ENCODE results near the gene HS3ST3B1.

HS3ST3B1 gene

DNA sequence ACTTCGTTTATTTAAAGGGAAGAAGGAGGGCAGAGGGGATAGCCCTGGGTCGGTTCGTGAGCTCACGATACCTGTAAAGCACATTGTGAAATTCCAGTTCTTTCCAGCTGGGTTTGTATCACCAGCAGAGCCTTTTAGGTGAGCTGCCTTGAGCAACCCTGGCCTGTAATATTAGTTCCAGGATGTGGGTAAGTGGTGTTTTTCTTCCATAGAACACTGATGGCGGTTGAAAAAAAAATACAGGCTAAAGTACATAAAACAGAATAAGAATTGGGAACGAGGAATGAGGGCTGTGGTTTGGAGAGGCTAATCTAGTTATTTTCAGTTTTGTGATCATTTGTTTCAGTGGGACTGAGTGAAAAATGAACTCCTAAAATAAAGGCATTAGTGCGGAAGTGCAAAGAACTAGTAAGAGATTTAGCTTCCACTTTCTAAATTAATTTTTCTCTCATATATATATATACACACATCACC, 20.6 kb downstream of the HS3ST3B1 start:
- DNase-seq (ENCODE audit: low read depth, low spot score), result no peak

- no peak for DNase-seq (ENCODE audit: low read depth, low spot score)
Measured at GRCh38 chr17:14321980-14322776, 21.3 kb downstream of the HS3ST3B1 start.

DNA sequence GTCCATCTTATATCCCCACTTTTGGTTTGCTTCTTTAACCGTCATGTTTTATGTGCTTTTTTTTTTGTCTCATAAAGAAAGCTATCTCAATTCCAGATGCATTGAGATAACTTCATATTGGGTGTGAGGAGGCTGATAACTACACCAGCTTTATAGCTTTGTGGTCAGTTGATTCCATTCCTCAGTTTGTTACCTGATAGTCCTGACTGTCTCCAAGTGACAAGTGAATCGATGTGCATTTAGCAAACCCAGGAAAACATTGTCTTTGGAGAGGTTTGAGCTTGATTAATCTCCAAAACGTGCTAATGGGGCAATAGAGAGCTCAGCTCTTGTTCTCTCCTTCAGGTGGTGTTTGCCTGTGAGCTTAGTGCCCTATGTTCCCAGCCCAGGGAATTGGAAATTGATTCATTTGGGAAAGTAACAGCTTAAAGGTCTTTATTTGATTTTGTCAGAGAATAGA, 22.7 kb downstream of the HS3ST3B1 start:
- DNase-seq (ENCODE audit: low read depth, low spot score), result no peak

- DNase-seq (ENCODE audit: low read depth, low spot score), result no peak
Measured at GRCh38 chr17:14325618-14326167, 24.8 kb downstream of the HS3ST3B1 start.

GRCh38 chr17:14329900-14330491, 29.1 kb downstream of the HS3ST3B1 start:
- DNase-seq (ENCODE audit: low read depth, low spot score), result no peak

- no peak for DNase-seq (ENCODE audit: low read depth, low spot score)
Measured at GRCh38 chr17:14330492-14330962, 29.6 kb downstream of the HS3ST3B1 start.

GRCh38 chr17:14331225-14331981, 30.5 kb downstream of the HS3ST3B1 start:
- DNase-seq (ENCODE audit: low read depth, low spot score), result no peak

DNA sequence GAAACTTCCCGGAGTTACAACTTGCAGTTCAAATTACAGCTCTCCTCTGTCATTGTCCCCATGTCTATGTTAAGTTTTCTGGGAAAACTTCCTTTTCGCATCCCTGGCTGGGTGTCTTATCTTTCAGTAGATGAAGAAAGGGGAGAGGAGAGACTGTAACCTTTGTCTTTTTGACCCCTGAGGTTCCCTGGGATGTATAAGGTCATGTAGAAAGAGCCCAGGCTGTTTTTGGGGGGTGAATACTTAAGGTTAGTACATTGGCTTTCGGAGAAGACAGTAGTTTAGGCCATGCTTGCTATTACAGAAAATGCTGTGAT, 31.1 kb downstream of the HS3ST3B1 start:
- no peak for DNase-seq (ENCODE audit: low read depth, low spot score)

GRCh38 chr17:14332331-14332730, 31.4 kb downstream of the HS3ST3B1 start:
- no peak for DNase-seq (ENCODE audit: low read depth, low spot score)

- DNase-seq (ENCODE audit: low read depth, low spot score), result no peak
Measured at GRCh38 chr17:14333506-14333905, 32.6 kb downstream of the HS3ST3B1 start.

DNA sequence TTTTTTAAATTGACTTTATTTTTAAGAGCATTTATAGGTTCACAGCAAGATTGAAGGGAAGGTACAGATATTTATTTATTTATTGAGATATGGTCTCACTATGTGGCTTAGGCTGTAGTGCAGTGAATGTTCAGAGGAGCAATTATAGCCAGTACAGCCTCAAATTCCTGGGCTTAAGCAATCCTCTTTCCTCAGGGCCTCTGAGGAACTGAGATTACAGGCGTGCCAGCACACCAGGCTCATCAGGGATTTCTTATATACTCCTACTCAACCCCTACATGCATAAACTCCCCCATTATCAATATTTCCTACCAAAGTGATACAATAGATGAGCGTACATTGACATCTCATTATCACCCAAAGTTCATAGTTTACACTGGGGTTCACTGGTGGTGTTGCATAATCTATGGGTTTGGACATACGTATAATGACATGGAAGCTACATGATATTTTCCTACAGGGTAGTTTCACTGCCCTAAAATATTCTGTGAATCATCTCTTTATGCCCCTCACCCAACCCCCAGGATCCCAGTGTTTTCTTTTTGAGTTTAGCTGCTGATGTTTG, 33.5 kb downstream of the HS3ST3B1 start:
- DNase-seq (ENCODE audit: low read depth, low spot score), result no peak

- no peak for DNase-seq (ENCODE audit: low read depth, low spot score)
Measured at GRCh38 chr17:14334919-14335318, 34.0 kb downstream of the HS3ST3B1 start.

DNA sequence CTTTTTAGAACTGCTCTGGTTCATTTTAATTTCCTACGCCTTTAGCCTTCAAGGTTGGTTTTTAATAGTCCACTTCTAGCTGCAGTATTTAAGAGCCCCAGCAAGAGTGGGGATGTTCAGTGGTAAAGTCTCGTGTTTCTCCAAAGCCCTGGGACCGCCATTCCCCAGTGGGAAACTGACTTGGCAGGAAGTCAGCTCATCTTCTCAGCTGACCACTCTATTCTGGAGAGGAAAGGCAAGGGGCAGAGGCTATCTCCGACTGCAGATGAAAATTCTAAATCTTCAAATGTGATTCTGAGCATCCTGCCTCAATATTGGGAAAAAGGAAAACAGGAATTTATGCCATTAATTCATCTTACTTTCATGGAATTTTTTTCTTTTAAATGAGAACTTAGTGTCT, 35.5 kb downstream of the HS3ST3B1 start:
- DNase-seq (ENCODE audit: low read depth, low spot score), result no peak

DNA sequence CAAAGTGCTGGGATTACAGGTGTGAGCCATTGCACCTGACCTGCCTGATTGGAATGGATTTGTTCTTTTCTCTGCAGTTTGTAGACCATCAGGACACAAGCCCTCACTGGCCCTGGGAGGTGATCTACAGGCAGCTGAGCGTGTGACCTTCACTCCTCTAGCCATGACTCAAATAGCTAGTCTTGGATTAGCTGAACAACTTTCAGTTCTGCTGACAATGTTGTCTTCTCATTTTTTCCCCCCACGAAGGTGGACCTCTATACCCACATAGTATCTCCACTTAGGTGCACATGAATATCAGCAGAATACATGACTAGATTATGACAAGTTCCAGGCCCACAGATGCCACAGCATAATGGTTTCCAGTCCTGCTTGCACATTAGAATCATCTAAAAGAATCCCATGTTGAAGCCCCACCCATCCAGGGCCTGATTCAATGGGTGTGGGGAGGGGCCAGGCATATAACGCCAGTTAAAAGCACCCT, 36.8 kb downstream of the HS3ST3B1 start:
- peak; percentile 27 for DNase-seq (ENCODE audit: low read depth, low spot score)

DNA sequence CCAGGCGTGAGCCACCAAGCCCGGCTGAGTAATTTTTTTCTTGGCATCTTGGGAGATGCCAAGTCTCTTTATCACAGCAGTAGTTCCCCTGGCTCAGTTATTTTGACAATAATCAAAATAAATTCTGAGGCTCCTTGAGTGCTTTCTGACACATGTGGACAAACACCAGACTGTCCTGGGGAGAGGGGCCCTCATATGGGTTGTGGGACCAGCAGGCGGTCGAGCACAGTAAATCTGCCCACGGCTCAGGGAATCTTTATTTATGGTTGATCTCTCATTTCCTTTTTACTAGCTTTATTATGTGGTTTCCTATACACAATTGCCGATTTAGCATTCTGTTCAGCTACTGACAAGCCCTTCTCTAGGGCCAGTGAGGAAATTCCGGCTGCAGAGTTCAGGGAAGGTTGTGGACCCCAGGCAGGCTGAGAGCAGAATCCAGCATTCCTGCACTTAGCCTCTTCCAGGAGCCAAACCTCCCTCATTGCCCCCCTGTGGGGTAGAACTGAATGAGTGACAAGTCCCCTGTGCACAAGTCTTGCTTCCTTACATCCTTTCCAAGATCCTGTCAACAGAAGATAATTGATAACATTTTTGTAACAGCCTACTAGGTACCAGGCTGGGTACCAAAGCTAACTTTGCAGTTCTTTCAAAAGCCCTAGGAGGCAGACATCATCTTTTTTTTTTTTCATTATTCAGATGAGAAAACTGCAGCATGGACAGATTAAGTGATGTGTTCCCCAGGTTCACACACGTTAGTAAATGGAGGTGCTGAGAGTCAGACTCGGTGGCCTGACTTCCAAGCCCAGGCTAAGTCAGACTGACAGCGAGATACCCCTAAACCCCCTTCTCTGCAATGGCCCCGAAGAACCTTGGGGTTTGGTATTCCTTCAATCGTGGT, 40.2 kb downstream of the HS3ST3B1 start:
- DNase-seq (ENCODE audit: low read depth, low spot score), result no peak

- DNase-seq (ENCODE audit: low read depth, low spot score), result no peak
Measured at GRCh38 chr17:14341866-14342265, 41.0 kb downstream of the HS3ST3B1 start.

GRCh38 chr17:14346801-14347200, 45.9 kb downstream of the HS3ST3B1 start:
- no peak for DNase-seq (ENCODE audit: low read depth, low spot score)

DNA sequence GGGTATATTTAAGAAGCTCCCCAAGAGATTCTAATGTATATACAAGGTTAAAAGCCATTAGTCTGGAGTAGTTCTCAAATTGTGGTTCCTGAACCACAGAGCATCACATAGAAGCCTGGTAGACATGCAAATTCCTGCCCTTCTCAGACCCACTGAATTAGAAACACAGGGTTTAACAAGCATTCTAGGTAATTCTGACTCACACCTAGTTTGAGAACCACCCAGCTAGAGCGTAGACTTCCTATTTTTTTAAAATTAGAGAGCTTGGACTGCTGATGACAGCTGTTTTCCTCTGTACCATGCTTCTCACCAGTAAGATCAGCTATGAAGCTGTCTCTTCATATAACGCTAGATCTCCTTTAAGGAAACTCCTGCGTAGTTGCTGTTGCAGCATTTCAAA, 50.6 kb downstream of the HS3ST3B1 start:
- DNase-seq (ENCODE audit: low read depth, low spot score), result no peak

DNA sequence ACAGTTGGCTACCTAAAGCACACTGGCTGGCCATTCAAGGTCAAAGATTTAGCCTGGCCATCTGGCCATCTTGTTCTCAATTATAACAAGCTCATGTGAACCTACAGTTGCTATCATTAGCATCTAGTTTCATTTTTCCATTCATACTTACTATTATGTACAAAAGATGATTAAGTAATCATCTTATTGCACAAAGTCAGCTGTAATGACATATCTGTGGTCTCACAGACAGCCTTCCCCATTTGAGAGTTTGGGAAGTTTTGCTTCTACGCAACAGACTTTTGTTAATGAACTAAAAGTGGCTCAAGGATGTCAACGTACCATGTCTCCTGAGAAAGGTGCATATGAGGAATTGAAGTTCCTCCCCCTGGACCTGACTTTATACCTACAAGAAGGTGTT, 51.3 kb downstream of the HS3ST3B1 start:
- no peak for DNase-seq (ENCODE audit: low read depth, low spot score)

- DNase-seq (ENCODE audit: low read depth, low spot score), result no peak
Measured at GRCh38 chr17:14353861-14354474, 53.1 kb downstream of the HS3ST3B1 start.

Measured in activated CD4-positive, CD25-positive, alpha-beta regulatory T cell treated with anti-CD3 and anti-CD28 coated beads, Interleukin-2, amount 50 U/mL, for 16 hours (primary cell).